HEK293T (cell line): ENCODE results near the gene CSNK2A2.
A peak's percentile ranks its signal among the peaks of the same experiment; 100 is the strongest.

ENCODE experiments used
- CTCF ChIA-PET: fragments of 350-600 bp; formaldehyde crosslinking; extraction: SDS; loops from one replicate; lab custom pipeline; 2021; ENCODE audit warnings: antibody characterized with exemption, inconsistent platforms; lab: Yijun Ruan, JAX
- POLR2A ChIA-PET: fragments of 350-600 bp; formaldehyde crosslinking; extraction: SDS; loops from one replicate; lab custom pipeline; 2020; ENCODE audit warnings: antibody characterized with exemption, inconsistent platforms; lab: Yijun Ruan, JAX
- DNase-seq: peaks from one replicate; pipeline ENCODE4 v3.0.0; 2012; ENCODE audit warnings: mixed read lengths; ENCODE audit errors: extremely low spot score
- ARNT ChIP-seq: fragments of 450-650 bp; IDR thresholded peaks from 2 replicates; pipeline ENCODE4 v1.6.1; 2017; ENCODE audit warnings: mild to moderate bottlenecking
- BHLHE40 ChIP-seq: fragments of 450-650 bp; IDR thresholded peaks from 2 replicates; pipeline ENCODE4 v1.6.1; 2016; ENCODE audit warnings: mild to moderate bottlenecking, moderate library complexity, borderline replicate concordance
- CTBP1 ChIP-seq: fragments of 450-650 bp; IDR thresholded peaks from 2 replicates; pipeline ENCODE4 v1.6.1; 2016; ENCODE audit warnings: borderline replicate concordance
- ELF4 ChIP-seq: fragments of 450-650 bp; IDR thresholded peaks from 2 replicates; pipeline ENCODE4 v1.6.1; 2017; ENCODE audit warnings: antibody characterized with exemption
- FOXA1 ChIP-seq: fragments of 450-650 bp; IDR thresholded peaks from 2 replicates; pipeline ENCODE4 v1.6.1; 2016; ENCODE audit warnings: mild to moderate bottlenecking
- FOXK2 ChIP-seq: fragments of 450-650 bp; IDR thresholded peaks from 2 replicates; pipeline ENCODE4 v1.6.1; 2016; ENCODE audit warnings: mild to moderate bottlenecking
- FOXM1 ChIP-seq: fragments of 450-650 bp; IDR thresholded peaks from 2 replicates; pipeline ENCODE4 v1.6.1; 2017; ENCODE audit warnings: mild to moderate bottlenecking, borderline replicate concordance
- HDGF ChIP-seq: fragments of 450-650 bp; IDR thresholded peaks from 2 replicates; pipeline ENCODE4 v1.6.1; 2017; ENCODE audit warnings: antibody characterized with exemption, borderline replicate concordance
- L3MBTL2 ChIP-seq: fragments of 450-650 bp; conservative IDR thresholded peaks from 2 replicates; pipeline ENCODE4 v1.6.1; 2016; ENCODE audit warnings: mild to moderate bottlenecking
- LEF1 ChIP-seq: fragments of 450-650 bp; IDR thresholded peaks from 2 replicates; pipeline ENCODE4 v1.6.1; 2017; ENCODE audit warnings: mild to moderate bottlenecking, borderline replicate concordance
- NFRKB ChIP-seq: fragments of 450-650 bp; IDR thresholded peaks from 2 replicates; pipeline ENCODE4 v1.6.1; 2016; ENCODE audit warnings: mild to moderate bottlenecking, moderate library complexity
- SP1 ChIP-seq: fragments of 450-650 bp; IDR thresholded peaks from 2 replicates; pipeline ENCODE4 v1.6.1; 2017
- SUZ12 ChIP-seq: fragments of 450-650 bp; IDR thresholded peaks from 2 replicates; pipeline ENCODE4 v1.6.1; 2016; ENCODE audit warnings: mild to moderate bottlenecking
- TARDBP ChIP-seq: fragments of 450-650 bp; IDR thresholded peaks from 2 replicates; pipeline ENCODE4 v1.6.1; 2016
- ZNF384 ChIP-seq: fragments of 450-650 bp; IDR thresholded peaks from 2 replicates; pipeline ENCODE4 v1.6.1; 2016
- TF ChIP-seq, protein P1 (sequence below): fragments of 450-650 bp; IDR thresholded peaks from 2 replicates; pipeline ENCODE4 v1.6.1; 2016

CSNK2A2 gene

DNA sequence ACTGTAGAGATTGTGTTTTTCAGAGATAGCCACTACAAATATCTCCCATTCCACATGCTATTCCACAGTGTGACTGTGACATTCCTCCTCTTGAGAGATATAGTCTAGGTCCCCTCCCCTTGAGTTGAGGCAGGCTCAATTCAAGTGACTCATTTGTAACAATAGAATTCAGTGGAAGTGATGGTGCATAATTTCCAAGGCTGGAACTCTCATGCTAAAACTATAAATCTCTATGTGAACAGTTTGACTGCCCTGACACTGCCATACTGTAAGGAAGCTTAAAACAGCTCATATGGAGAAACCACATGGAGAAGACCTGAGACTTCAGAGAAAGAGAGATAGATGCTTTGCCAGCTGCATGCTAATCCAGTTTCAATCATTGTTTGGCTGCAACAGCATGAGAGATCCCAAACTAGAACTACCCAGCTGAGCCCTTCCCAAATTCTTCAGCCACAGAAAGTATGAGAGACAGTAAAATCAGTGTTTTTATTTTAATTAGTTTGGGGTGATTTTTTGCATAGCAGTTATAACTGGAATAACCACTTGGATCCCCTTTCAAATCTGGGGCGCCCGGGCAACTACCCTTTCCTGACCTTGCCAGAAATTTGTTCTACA, 19.5 kb upstream of the CSNK2A2 start:
- POLR2A ChIA-PET: no interaction called here
- DNase-seq: no peak
- TF ChIP-seq, protein P1, sequence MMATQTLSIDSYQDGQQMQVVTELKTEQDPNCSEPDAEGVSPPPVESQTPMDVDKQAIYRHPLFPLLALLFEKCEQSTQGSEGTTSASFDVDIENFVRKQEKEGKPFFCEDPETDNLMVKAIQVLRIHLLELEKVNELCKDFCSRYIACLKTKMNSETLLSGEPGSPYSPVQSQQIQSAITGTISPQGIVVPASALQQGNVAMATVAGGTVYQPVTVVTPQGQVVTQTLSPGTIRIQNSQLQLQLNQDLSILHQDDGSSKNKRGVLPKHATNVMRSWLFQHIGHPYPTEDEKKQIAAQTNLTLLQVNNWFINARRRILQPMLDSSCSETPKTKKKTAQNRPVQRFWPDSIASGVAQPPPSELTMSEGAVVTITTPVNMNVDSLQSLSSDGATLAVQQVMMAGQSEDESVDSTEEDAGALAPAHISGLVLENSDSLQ: peak; percentile 4; the same call in 1 of the 2 replicates
- TF ChIP-seq SUZ12: no peak
- CTCF ChIA-PET: no interaction called here

DNA sequence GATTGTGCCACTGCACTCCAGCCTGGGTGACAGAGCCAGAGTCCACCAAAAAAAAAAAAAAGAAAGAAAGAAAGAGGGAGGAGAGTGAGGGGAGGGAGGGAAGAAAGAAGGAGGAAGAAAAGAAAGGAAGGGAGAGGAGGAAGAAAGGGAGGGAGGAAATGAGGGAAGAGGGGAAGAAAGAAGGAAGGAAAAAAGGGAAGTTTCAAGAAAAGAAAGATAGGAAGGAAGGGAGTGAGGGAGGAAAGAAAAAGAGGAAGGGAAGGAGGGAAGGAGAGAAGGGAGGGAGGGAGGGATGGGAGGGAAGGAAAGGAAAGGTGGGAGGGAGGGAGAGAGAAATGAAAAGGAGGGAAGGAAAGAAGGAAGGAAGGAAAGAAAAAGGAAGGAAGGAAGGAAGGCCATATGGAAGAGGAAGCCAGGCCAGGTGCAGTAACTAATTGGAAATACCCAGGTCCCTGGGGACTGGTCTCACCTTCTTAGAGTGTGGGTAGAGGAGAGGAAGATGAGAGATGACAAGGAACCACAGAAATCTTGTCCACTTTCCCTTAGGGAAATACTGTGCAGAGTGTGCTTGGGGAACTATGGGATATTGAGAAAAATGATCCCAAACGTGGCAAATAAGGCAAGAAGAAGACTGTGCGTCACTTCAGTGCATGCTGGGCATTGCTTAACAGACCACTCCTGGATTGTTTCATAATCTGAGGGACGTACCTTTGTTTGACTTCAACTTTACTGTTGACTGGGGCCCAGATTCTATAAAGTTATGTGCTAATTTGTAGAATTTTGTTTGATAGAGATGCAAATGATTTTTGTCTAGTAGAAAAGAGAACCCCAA, 15.1 kb upstream of the CSNK2A2 start:
- POLR2A ChIA-PET: no interaction called here
- TF ChIP-seq TARDBP (no peak), L3MBTL2 (no peak), LEF1 (no peak), CTBP1 (no peak), ELF4 (no peak), SP1 (no peak), FOXA1 (no peak), BHLHE40 (no peak), ZNF384 (no peak), HDGF (no peak), NFRKB (no peak), FOXM1 (no peak), ARNT (no peak)
- TF ChIP-seq, protein P1: no peak
- CTCF ChIA-PET: no interaction called here
- no peak for DNase-seq

GRCh38 chr16:58211846-58212245, 13.9 kb upstream of the CSNK2A2 start:
- CTCF ChIA-PET: no interaction called here
- no peak for TF ChIP-seq LEF1
- no peak for TF ChIP-seq NFRKB
- TF ChIP-seq, protein P1: no peak
- no peak for DNase-seq
- POLR2A ChIA-PET: no interaction called here

GRCh38 chr16:58211245-58211644, 13.3 kb upstream of the CSNK2A2 start:
- ChIA-PET CTCF (no interaction called here), POLR2A (no interaction called here)
- DNase-seq: no peak
- no peak for TF ChIP-seq LEF1
- no peak for TF ChIP-seq SP1
- TF ChIP-seq FOXM1: no peak
- TF ChIP-seq, protein P1: no peak
- TF ChIP-seq BHLHE40: no peak

DNA sequence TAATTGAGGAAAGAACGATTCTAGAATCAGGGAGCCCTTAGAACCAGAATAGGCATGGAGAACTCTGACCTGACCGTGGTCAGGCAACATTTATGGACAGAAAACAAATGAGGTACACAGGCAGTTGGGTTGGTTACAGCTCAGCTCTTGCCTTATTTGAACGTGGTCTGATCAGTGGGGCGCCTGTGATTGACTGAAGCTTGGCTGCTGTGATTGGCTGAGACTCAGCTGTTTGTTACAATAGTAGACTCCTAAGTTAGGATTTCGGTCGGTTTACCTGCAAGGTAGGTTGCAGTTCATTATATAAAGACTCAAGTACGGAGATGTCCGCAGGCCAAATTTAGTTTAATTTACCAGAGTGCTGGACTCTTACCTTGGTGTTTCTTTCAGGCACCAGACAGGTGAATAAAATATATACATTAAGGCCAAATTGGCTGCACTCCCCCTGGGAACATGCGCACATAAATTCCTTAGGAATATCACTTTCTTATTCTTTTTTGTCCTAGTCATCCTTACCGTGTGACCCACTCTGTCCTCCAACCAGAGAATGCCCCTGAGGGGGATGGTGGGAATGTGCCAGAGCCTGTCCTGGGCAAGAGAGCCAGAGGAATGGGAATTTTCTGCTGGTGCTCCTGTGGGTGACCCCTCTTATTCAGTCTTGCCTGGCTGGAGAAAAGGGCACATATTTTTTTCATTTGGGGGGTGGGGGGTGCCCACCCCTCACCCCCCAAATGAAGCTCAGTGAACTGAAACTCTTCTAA, 7.5 kb upstream of the CSNK2A2 start:
- TF ChIP-seq FOXK2 (no peak), FOXM1 (no peak), FOXA1 (no peak), NFRKB (no peak), ELF4 (no peak), ZNF384 (no peak), TARDBP (no peak), CTBP1 (no peak), LEF1 (no peak), ARNT (no peak), SP1 (no peak), L3MBTL2 (no peak), BHLHE40 (no peak), SUZ12 (no peak)
- TF ChIP-seq, protein P1: no peak
- no peak for DNase-seq
- ChIA-PET CTCF (no interaction called here), POLR2A (no interaction called here)
